Measurements from ENCODE around the gene CELF5. TPM values are rescaled to one million over a fixed set of nuclear protein-coding genes. Genes with fewer than 3 reads are reported as not detected.
"Not testable (repeated sequence)": the region's sequence is repeated elsewhere in the genome, so short reads cannot be mapped to it uniquely, and the experiment has no call there.

CELF5 gene
- total and polyA plus RNA-seq, 3 experiments from 2014 or later = 0.11 to 0.24 TPM; not detected in 1

GRCh38 chr19:3201911-3202310, 22.6 kb upstream of the CELF5 start:
- CTCF ChIA-PET = no interaction called here
- H3K4me1 ChIP-seq (ENCODE audit: insufficient read depth, low read length) = no peaks in the 10 kb centered on the region
- H3K36me3 Mint-ChIP-seq = peaks cover 0 to 46% (median 0%) of the 10 kb centered on the region in 3 donors

DNA sequence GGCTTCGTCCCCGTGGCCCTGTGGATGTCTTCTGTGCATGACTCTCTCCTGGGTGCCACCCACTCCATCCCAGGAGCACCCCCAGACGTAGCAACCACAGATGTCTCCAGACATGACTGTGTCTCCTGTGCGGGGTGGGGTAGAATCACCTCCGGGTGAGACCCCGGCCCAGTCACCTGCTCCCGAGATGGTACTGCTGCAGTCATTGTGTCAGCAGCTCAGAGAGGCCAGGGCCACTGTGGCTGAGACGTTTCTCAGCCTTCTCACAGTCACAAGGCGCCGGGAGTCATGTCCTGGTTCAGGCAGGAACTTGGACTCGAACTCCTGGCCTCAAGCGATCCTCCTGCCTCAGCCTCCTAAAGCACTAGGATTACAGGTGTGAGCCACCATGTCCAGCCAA, 22.1 kb upstream of the CELF5 start:
- POLR2A ChIA-PET = no interaction called here

More at GRCh38 chr19:3201911-3202310, 22.6 kb upstream of the CELF5 start:
- Mint-ChIP-seq H3K27me3 (no peaks in the 10 kb centered on the region), H3K4me1 (no peaks in the 10 kb centered on the region), H3K4me3 (no peak overlapping the region), H3K27ac (no peak overlapping the region), H3K9me3 (no peaks in the 10 kb centered on the region)
- H3K4me3 ChIP-seq (ENCODE audit: low read length) = no peak overlapping the region
- POLR2A ChIA-PET = no interaction called here
- H3K9me3 ChIP-seq (ENCODE audit: low read length) = no peaks in the 10 kb centered on the region
- H3K27ac ChIP-seq (ENCODE audit: low read depth, low read length) = no peak overlapping the region
- H3K36me3 ChIP-seq (ENCODE audit: insufficient read depth, low read length) = no peaks in the 10 kb centered on the region
- no peaks in the 10 kb centered on the region for H3K27me3 ChIP-seq (ENCODE audit: insufficient read depth, low read length, poor library complexity, severe bottlenecking)
- no peak for DNase-seq

DNA sequence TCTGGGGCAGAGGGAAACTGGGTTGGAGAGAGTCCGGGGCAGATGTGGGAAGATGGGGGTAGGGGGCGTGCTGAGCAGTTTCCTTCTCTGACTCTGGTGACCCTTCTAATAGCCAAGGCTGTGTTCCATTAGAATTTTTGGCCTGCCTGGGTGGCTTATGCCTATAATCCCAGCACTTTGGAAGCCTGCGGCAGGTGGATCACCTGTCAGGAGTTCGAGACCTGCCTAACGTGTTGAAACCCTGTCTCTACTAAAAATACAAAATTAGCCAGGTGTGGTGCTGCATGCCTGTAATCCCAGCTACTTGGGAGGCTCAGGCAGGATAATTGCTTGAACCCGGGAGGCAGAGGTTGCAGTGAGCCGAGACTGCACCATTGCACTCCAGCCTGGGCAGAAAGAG, 21.6 kb upstream of the CELF5 start:
- H3K4me3 Mint-ChIP-seq; H3K27ac ChIP-seq (ENCODE audit: low read depth, low read length); H3K9me3 Mint-ChIP-seq; H3K4me3 ChIP-seq (ENCODE audit: low read length); H3K27me3 ChIP-seq (ENCODE audit: insufficient read depth, low read length, poor library complexity, severe bottlenecking); DNase-seq; H3K36me3 ChIP-seq (ENCODE audit: insufficient read depth, low read length); H3K4me1 Mint-ChIP-seq; H3K4me1 ChIP-seq (ENCODE audit: insufficient read depth, low read length); H3K9me3 ChIP-seq (ENCODE audit: low read length); H3K27me3 Mint-ChIP-seq: not testable (repeated sequence)
- Mint-ChIP-seq H3K27ac (peak overlapping the region in 1 of 8 donors; percentile 46), H3K36me3 (peaks cover 0 to 51% (median 0%) of the 10 kb centered on the region in 3 donors)
- POLR2A ChIA-PET = interaction anchor here (0.6 kb wide), 1 partner anchor 365 kb away, joined by 4 read pairs; no protein-coding TSS in a partner anchor
- CTCF ChIA-PET = interaction anchor here (1.0 kb wide), 1 partner anchor 9 kb away, joined by 3 read pairs; no protein-coding TSS in a partner anchor

More for the DNA sequence above, 22.1 kb upstream of the CELF5 start:
- no peak overlapping the region for H3K4me3 Mint-ChIP-seq
- H3K4me1 Mint-ChIP-seq = no peaks in the 10 kb centered on the region
- Histone ChIP-seq H3K4me1 (ENCODE audit: insufficient read depth, low read length) (no peaks in the 10 kb centered on the region), H3K27me3 (ENCODE audit: insufficient read depth, low read length, poor library complexity, severe bottlenecking) (no peaks in the 10 kb centered on the region), H3K9me3 (ENCODE audit: low read length) (no peaks in the 10 kb centered on the region), H3K4me3 (ENCODE audit: low read length) (no peak overlapping the region), H3K27ac (ENCODE audit: low read depth, low read length) (no peak overlapping the region), H3K36me3 (ENCODE audit: insufficient read depth, low read length) (no peaks in the 10 kb centered on the region)
- CTCF ChIA-PET = interaction anchor here (1.0 kb wide), 1 partner anchor 8 kb away, joined by 3 read pairs; no protein-coding TSS in a partner anchor
- peak in 1 of 5 donors; percentile 44 for DNase-seq
- peaks cover 0 to 48% (median 0%) of the 10 kb centered on the region in 3 donors for H3K36me3 Mint-ChIP-seq
- no peaks in the 10 kb centered on the region for H3K27me3 Mint-ChIP-seq
- no peaks in the 10 kb centered on the region for H3K9me3 Mint-ChIP-seq
- H3K27ac Mint-ChIP-seq = no peak overlapping the region

DNA sequence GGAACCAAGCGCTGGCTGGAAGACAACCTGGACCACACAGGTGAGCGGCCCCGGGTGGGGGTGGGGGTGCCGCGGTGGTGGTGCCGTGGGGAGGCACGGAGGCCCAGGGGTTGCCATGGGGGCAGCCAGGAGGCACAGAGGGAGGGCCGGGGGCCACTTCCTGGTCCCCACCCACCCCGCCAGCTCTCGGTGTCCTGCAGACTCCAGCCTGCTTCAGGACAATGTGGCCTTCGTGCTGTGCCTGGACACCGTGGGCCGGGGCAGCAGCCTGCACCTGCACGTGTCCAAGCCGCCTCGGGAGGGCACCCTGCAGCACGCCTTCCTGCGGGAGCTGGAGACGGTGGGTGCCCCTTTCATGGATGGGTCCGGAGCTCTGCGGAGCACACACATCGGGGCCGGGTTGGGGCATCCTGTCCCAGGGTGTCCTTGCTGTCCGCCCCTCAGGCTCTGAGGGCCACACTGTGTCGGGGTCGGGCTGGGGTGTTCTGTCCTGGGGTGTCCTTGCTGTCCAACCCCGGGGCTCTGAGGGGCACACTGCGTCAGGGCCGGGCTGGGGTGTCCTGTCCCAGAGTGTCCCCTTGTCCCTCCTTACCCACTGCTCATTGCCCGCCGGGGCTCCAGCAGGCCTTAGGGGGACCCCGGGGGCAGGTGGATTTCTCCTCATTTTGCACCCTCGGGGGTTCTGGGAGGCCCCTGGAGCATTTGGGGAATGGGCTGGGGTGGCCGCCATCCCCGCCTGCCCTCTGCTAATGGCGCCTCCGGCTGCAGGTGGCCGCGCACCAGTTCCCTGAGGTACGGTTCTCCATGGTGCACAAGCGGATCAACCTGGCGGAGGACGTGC, 20.4 kb upstream of the CELF5 start:
- no peak overlapping the region for H3K27ac Mint-ChIP-seq
- peak in 1 of 5 donors; percentile 43 for DNase-seq
- Histone ChIP-seq H3K27me3 (ENCODE audit: insufficient read depth, low read length, poor library complexity, severe bottlenecking) (no peaks in the 10 kb centered on the region), H3K4me1 (ENCODE audit: insufficient read depth, low read length) (no peaks in the 10 kb centered on the region), H3K9me3 (ENCODE audit: low read length) (no peaks in the 10 kb centered on the region), H3K4me3 (ENCODE audit: low read length) (no peak overlapping the region), H3K36me3 (ENCODE audit: insufficient read depth, low read length) (no peaks in the 10 kb centered on the region), H3K27ac (ENCODE audit: low read depth, low read length) (no peak overlapping the region)
- no peaks in the 10 kb centered on the region for H3K27me3 Mint-ChIP-seq
- H3K9me3 Mint-ChIP-seq = no peaks in the 10 kb centered on the region
- no peaks in the 10 kb centered on the region for H3K4me1 Mint-ChIP-seq
- H3K4me3 Mint-ChIP-seq = no peak overlapping the region
- peaks cover 0 to 57% (median 0%) of the 10 kb centered on the region in 3 donors for H3K36me3 Mint-ChIP-seq
- ChIA-PET POLR2A (interaction anchor here (0.6 kb wide), 1 partner anchor 364 kb away, joined by 4 read pairs; no protein-coding TSS in a partner anchor), CTCF (no interaction called here)

GRCh38 chr19:3204646-3205275, 19.7 kb upstream of the CELF5 start:
- ChIA-PET CTCF (no interaction called here), POLR2A (no interaction called here)
- H3K36me3 ChIP-seq (ENCODE audit: insufficient read depth, low read length) = no peaks in the 10 kb centered on the region
- Mint-ChIP-seq H3K36me3 (peaks cover 0 to 62% (median 0%) of the 10 kb centered on the region in 3 donors), H3K9me3 (no peaks in the 10 kb centered on the region), H3K4me3 (no peak overlapping the region), H3K4me1 (no peaks in the 10 kb centered on the region), H3K27me3 (no peaks in the 10 kb centered on the region), H3K27ac (no peak overlapping the region)
- peak in 1 of 5 donors; percentile 44 for DNase-seq
- no peaks in the 10 kb centered on the region for H3K27me3 ChIP-seq (ENCODE audit: insufficient read depth, low read length, poor library complexity, severe bottlenecking)
- H3K9me3 ChIP-seq (ENCODE audit: low read length) = no peaks in the 10 kb centered on the region
- H3K4me3 ChIP-seq (ENCODE audit: low read length) = no peak overlapping the region
- H3K4me1 ChIP-seq (ENCODE audit: insufficient read depth, low read length) = no peaks in the 10 kb centered on the region
- no peak overlapping the region for H3K27ac ChIP-seq (ENCODE audit: low read depth, low read length)

GRCh38 chr19:3206216-3206953, 18.1 kb upstream of the CELF5 start:
- ChIA-PET POLR2A (no interaction called here), CTCF (no interaction called here)
- peaks cover 0 to 52% (median 0%) of the 10 kb centered on the region in 3 donors for H3K36me3 Mint-ChIP-seq
- Histone ChIP-seq H3K4me3 (ENCODE audit: low read length) (no peak overlapping the region), H3K9me3 (ENCODE audit: low read length) (no peaks in the 10 kb centered on the region), H3K27me3 (ENCODE audit: insufficient read depth, low read length, poor library complexity, severe bottlenecking) (no peaks in the 10 kb centered on the region), H3K36me3 (ENCODE audit: insufficient read depth, low read length) (no peaks in the 10 kb centered on the region), H3K4me1 (ENCODE audit: insufficient read depth, low read length) (no peaks in the 10 kb centered on the region), H3K27ac (ENCODE audit: low read depth, low read length) (no peak overlapping the region)
- peaks cover 0 to 3% of the 10 kb centered on the region in 2 donors for H3K27me3 Mint-ChIP-seq
- peak in 1 of 5 donors; percentile 45 for DNase-seq
- H3K4me1 Mint-ChIP-seq = peaks cover 0 to 2% (median 0%) of the 10 kb centered on the region in 3 donors
- H3K9me3 Mint-ChIP-seq = no peaks in the 10 kb centered on the region
- no peak overlapping the region for H3K27ac Mint-ChIP-seq
- H3K4me3 Mint-ChIP-seq = no peak overlapping the region

DNA sequence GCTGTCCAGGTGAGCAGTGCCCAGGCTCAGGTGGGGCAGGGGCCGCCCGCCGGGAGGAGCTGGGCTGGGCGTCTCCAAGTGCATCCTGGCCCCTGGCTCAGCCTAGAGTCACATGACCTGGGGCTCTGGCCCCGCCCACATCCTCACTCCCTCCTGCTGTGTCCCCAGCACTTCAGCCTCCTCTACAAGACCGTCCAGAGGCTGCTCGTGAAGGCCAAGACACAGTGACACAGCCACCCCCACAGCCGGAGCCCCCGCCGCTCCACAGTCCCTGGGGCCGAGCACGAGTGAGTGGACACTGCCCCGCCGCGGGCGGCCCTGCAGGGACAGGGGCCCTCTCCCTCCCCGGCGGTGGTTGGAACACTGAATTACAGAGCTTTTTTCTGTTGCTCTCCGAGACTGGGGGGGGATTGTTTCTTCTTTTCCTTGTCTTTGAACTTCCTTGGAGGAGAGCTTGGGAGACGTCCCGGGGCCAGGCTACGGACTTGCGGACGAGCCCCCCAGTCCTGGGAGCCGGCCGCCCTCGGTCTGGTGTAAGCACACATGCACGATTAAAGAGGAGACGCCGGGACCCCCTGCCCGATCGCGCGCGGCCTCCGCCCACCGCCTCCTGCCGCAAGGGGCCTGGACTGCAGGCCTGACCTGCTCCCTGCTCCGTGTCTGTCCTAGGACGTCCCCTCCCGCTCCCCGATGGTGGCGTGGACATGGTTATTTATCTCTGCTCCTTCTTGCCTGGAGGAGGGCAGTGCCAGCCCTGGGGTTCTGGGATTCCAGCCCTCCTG, 16.8 kb upstream of the CELF5 start:
- Histone ChIP-seq H3K9me3 (ENCODE audit: low read length) (no peaks in the 10 kb centered on the region), H3K4me3 (ENCODE audit: low read length) (no peak overlapping the region), H3K36me3 (ENCODE audit: insufficient read depth, low read length) (no peaks in the 10 kb centered on the region), H3K4me1 (ENCODE audit: insufficient read depth, low read length) (no peaks in the 10 kb centered on the region), H3K27me3 (ENCODE audit: insufficient read depth, low read length, poor library complexity, severe bottlenecking) (no peaks in the 10 kb centered on the region), H3K27ac (ENCODE audit: low read depth, low read length) (no peak overlapping the region)
- Mint-ChIP-seq H3K27ac (peak overlapping the region in 1 of 8 donors; percentile 24), H3K4me3 (no peak overlapping the region), H3K27me3 (peaks cover 0 to 3% of the 10 kb centered on the region in 2 donors), H3K36me3 (peaks cover 0 to 43% (median 0%) of the 10 kb centered on the region in 3 donors), H3K9me3 (no peaks in the 10 kb centered on the region), H3K4me1 (peaks cover 0 to 2% (median 0%) of the 10 kb centered on the region in 3 donors)
- ChIA-PET POLR2A (no interaction called here), CTCF (no interaction called here)
- DNase-seq = peak in 1 of 5 donors; percentile 43
